Astrocyte (in vitro differentiated cells and primary cell): ENCODE results near the gene NPRL2. TPM values are rescaled to one million over a fixed set of nuclear protein-coding genes. Genes with fewer than 3 reads are reported as not detected.

ENCODE experiments used
- DNase-seq: peaks from one replicate; pipeline ENCODE4 v3.0.0-alpha.2; 2010; ENCODE audit warnings: low read depth
- FAIRE-seq: peaks from 2 replicates; lab custom pipeline; 2011; peaks lifted over from hg19 to GRCh38; lab: Jason Lieb, UNC
- H2AFZ ChIP-seq: 2 replicates; pipeline ENCODE4 v1.6.0; 2012; ENCODE audit warnings: low read depth, low read length, inconsistent platforms
- H3K27ac ChIP-seq: 2 replicates; pipeline ENCODE4 v1.5.1; 2011; ENCODE audit warnings: low read depth, low read length, inconsistent platforms
- H3K27me3 ChIP-seq: 2 replicates; pipeline ENCODE4 v1.6.0; 2011; ENCODE audit warnings: low read length, inconsistent platforms; ENCODE audit not compliant: insufficient read depth
- H3K36me3 ChIP-seq: 2 replicates; pipeline ENCODE4 v1.5.1; 2011; ENCODE audit warnings: low read length, inconsistent platforms; ENCODE audit not compliant: insufficient read depth
- H3K4me1 ChIP-seq: 2 replicates; pipeline ENCODE4 v1.5.1; 2011; ENCODE audit warnings: low read length, inconsistent platforms; ENCODE audit not compliant: insufficient read depth
- H3K4me2 ChIP-seq: 2 replicates; pipeline ENCODE4 v1.6.0; 2012; ENCODE audit warnings: low read length, inconsistent platforms
- H3K4me3 ChIP-seq: 2 replicates; pipeline ENCODE4 v1.5.1; 2011; ENCODE audit warnings: low read depth, mild to moderate bottlenecking, low read length, inconsistent platforms; ENCODE audit not compliant: insufficient read depth
- H3K79me2 ChIP-seq: 2 replicates; pipeline ENCODE4 v1.6.0; 2012; ENCODE audit warnings: mild to moderate bottlenecking, low read length, inconsistent platforms; ENCODE audit not compliant: insufficient read depth
- H3K9ac ChIP-seq: 2 replicates; pipeline ENCODE4 v1.6.0; 2012; ENCODE audit warnings: mild to moderate bottlenecking, low read length, inconsistent platforms
- H3K9me3 ChIP-seq: 2 replicates; pipeline ENCODE4 v1.5.1; 2012; ENCODE audit warnings: low read depth, mild to moderate bottlenecking, low read length, inconsistent platforms; ENCODE audit not compliant: insufficient read depth
- H4K20me1 ChIP-seq: 2 replicates; pipeline ENCODE4 v1.6.0; 2012; ENCODE audit warnings: low read length, inconsistent platforms; ENCODE audit not compliant: insufficient read depth
- H3K27ac Mint-ChIP-seq: one replicate; pipeline ENCODE4 v1.8.0; 2021; ENCODE audit warnings: mild to moderate bottlenecking, mixed read lengths; ENCODE audit not compliant: unreplicated experiment
- H3K27me3 Mint-ChIP-seq: one replicate; pipeline ENCODE4 v1.8.0; 2021; ENCODE audit warnings: low read depth, mixed read lengths; ENCODE audit not compliant: unreplicated experiment
- H3K36me3 Mint-ChIP-seq: one replicate; pipeline ENCODE4 v1.8.0; 2021; ENCODE audit warnings: low read depth, mixed read lengths; ENCODE audit not compliant: unreplicated experiment
- H3K4me1 Mint-ChIP-seq: one replicate; pipeline ENCODE4 v1.8.0; 2021; ENCODE audit warnings: low read depth, mixed read lengths; ENCODE audit not compliant: unreplicated experiment
- H3K4me3 Mint-ChIP-seq: one replicate; pipeline ENCODE4 v1.8.0; 2021; ENCODE audit warnings: mild to moderate bottlenecking, moderate library complexity, mixed read lengths; ENCODE audit not compliant: unreplicated experiment
- H3K9me3 Mint-ChIP-seq: one replicate; pipeline ENCODE4 v1.8.0; 2021; ENCODE audit warnings: mild to moderate bottlenecking, mixed read lengths; ENCODE audit not compliant: unreplicated experiment
- EZH2 ChIP-seq: IDR thresholded peaks from 2 replicates; pipeline ENCODE4 v1.6.1; 2012; ENCODE audit warnings: mild to moderate bottlenecking, low read length, inconsistent platforms; ENCODE audit not compliant: insufficient read depth
- total RNA-seq: library from RNA; stranded (reverse); gene quantifications from 2 replicates; pipeline ENCODE4 v1.2.1, GENCODE V29; 2021
- TF ChIP-seq, protein P1 (sequence below): IDR thresholded peaks from 2 replicates; pipeline ENCODE4 v1.5.1; 2011; ENCODE audit warnings: low read depth, mild to moderate bottlenecking, inconsistent platforms, low read length, moderate library complexity; ENCODE audit not compliant: insufficient read depth

The NPRL2 gene
- total RNA-seq, 1 donor from 2014 or later: 15.7 TPM

GRCh38 chr3:50395070-50395860, 44.7 kb upstream of the NPRL2 start:
- H3K79me2 ChIP-seq: no peaks in the 10 kb centered on the region
- TF ChIP-seq, protein P1, sequence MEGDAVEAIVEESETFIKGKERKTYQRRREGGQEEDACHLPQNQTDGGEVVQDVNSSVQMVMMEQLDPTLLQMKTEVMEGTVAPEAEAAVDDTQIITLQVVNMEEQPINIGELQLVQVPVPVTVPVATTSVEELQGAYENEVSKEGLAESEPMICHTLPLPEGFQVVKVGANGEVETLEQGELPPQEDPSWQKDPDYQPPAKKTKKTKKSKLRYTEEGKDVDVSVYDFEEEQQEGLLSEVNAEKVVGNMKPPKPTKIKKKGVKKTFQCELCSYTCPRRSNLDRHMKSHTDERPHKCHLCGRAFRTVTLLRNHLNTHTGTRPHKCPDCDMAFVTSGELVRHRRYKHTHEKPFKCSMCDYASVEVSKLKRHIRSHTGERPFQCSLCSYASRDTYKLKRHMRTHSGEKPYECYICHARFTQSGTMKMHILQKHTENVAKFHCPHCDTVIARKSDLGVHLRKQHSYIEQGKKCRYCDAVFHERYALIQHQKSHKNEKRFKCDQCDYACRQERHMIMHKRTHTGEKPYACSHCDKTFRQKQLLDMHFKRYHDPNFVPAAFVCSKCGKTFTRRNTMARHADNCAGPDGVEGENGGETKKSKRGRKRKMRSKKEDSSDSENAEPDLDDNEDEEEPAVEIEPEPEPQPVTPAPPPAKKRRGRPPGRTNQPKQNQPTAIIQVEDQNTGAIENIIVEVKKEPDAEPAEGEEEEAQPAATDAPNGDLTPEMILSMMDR: no peak
- no peak for TF ChIP-seq EZH2
- no peak overlapping the region for H3K4me2 ChIP-seq
- Mint-ChIP-seq H3K9me3 (no peaks in the 10 kb centered on the region), H3K4me3 (no peak overlapping the region), H3K4me1 (peaks cover 2% of the 10 kb centered on the region), H3K27me3 (peaks cover 33% of the 10 kb centered on the region), H3K36me3 (no peaks in the 10 kb centered on the region), H3K27ac (no peak overlapping the region)
- peaks cover 4% of the 10 kb centered on the region for H3K27me3 ChIP-seq
- H3K36me3 ChIP-seq: no peaks in the 10 kb centered on the region
- no peak for DNase-seq
- no peak for FAIRE-seq
- no peaks in the 10 kb centered on the region for H3K4me1 ChIP-seq
- H3K4me3 ChIP-seq: no peak overlapping the region
- H4K20me1 ChIP-seq: no peaks in the 10 kb centered on the region
- no peak overlapping the region for H3K9ac ChIP-seq
- no peak overlapping the region for H2AFZ ChIP-seq
- no peaks in the 10 kb centered on the region for H3K9me3 ChIP-seq
- H3K27ac ChIP-seq: no peak overlapping the region

DNA sequence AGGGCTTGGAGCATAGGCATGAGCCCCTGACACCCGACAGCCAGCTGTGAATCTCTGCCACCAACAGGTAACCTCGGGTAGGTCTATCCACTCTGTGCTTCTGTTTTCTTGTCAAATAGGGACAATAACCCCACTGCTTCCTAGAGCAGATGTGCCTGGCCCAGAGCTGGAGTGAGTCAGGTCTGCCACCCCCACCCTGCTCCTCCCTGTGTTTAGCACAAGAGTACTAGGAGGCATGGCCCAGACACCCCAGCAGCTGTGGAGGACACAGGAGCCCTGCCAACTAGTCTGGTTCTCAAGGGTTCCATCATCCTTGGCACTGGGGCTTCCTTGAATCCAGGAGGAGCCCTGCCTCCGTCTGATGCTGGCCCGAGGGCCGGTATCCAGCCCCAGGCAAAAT, 42.5 kb upstream of the NPRL2 start:
- H3K79me2 ChIP-seq: no peaks in the 10 kb centered on the region
- H3K9me3 ChIP-seq: no peaks in the 10 kb centered on the region
- Mint-ChIP-seq H3K4me1 (peaks cover 2% of the 10 kb centered on the region), H3K4me3 (no peak overlapping the region), H3K27ac (no peak overlapping the region), H3K27me3 (peaks cover 19% of the 10 kb centered on the region), H3K36me3 (no peaks in the 10 kb centered on the region), H3K9me3 (no peaks in the 10 kb centered on the region)
- DNase-seq (no peak), FAIRE-seq (no peak)
- H2AFZ ChIP-seq: no peak overlapping the region
- H3K4me2 ChIP-seq: no peak overlapping the region
- H3K36me3 ChIP-seq: no peaks in the 10 kb centered on the region
- H3K27me3 ChIP-seq: peaks cover 4% of the 10 kb centered on the region
- TF ChIP-seq, protein P1: no peak
- no peak overlapping the region for H3K4me3 ChIP-seq
- H3K27ac ChIP-seq: no peak overlapping the region
- peaks cover 8% of the 10 kb centered on the region for H3K4me1 ChIP-seq
- no peaks in the 10 kb centered on the region for H4K20me1 ChIP-seq
- H3K9ac ChIP-seq: no peak overlapping the region

DNA sequence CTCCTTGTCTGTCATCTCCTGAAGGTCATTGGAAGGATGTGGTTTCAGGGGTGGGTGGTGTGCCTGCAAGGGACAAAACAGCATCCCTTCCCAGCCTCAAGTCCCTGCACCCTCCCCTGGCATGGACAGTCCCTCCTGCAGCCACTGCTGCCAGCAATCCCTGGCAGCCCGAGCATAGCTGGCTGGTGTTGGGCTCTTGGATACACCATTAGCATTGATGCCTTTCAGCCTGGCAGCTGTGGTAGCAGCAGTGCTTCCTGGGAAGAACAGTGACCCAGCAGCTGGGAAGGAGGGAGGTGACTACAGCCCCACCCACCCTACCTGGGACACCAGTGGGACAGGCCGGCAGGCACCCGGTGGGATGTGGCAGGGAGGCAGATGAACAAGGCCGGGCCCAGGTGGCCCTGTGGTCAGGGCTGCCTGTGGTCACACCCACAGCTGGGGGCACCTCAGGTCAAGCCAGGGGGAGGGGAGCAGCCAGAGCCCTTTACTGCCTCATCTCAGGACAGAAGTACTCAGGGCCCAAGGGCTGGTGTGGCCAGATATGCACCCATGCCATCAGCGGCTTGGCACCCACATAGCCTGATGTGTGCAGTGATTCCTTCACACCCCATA, 41.6 kb upstream of the NPRL2 start:
- H3K4me3 Mint-ChIP-seq: no peak overlapping the region
- FAIRE-seq: no peak
- Histone ChIP-seq H3K4me3 (no peak overlapping the region), H3K79me2 (no peaks in the 10 kb centered on the region), H4K20me1 (no peaks in the 10 kb centered on the region), H3K27ac (no peak overlapping the region), H3K9me3 (no peaks in the 10 kb centered on the region), H3K36me3 (no peaks in the 10 kb centered on the region), H3K4me2 (no peak overlapping the region), H3K9ac (no peak overlapping the region), H3K27me3 (peaks cover 4% of the 10 kb centered on the region), H3K4me1 (peaks cover 8% of the 10 kb centered on the region), H2AFZ (no peak overlapping the region)
- no peaks in the 10 kb centered on the region for H3K36me3 Mint-ChIP-seq
- H3K27ac Mint-ChIP-seq: no peak overlapping the region
- TF ChIP-seq, protein P1: no peak
- no peak for TF ChIP-seq EZH2
- peaks cover 2% of the 10 kb centered on the region for H3K4me1 Mint-ChIP-seq
- no peak for DNase-seq
- peaks cover 19% of the 10 kb centered on the region for H3K27me3 Mint-ChIP-seq
- H3K9me3 Mint-ChIP-seq: no peaks in the 10 kb centered on the region
